Measurements from ENCODE around the gene CD300LB.
"Not testable (repeated sequence)": the region's sequence is repeated elsewhere in the genome, so short reads cannot be mapped to it uniquely, and the experiment has no call there.

CD300LB gene

DNA sequence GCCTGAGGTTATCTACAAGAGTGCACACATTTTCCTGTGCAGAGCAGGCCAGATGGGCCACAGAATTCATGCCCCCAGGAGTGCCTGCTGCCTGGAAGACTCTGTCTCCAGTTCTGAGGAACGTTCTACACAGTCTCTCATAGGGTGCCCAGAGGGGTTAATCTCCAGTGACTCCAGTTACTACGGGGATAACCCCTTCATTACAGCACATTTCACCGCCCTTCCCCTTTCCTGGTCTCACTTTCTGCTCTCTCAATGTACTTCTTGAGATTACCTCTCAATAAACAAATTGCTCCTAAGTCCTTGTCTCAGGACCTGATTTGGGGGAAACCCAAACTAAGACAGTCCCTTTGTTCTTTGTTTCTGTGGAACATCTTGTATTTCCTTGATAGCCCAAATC lies 30.3 kb upstream of the CD300LB start:
- Histone ChIP-seq H3K36me3 (ENCODE audit: insufficient read depth, low read length) (no peaks in the 10 kb centered on the region), H3K27ac (ENCODE audit: low read length) (no peak overlapping the region), H3K4me1 (ENCODE audit: insufficient read depth, low read length) (no peaks in the 10 kb centered on the region), H3K4me3 (ENCODE audit: low read depth in 1 of 2, low read length in 2 of 2) (no peak overlapping the region), H3K4me2 (ENCODE audit: insufficient read depth, low read length) (no peak overlapping the region), H4K20me1 (ENCODE audit: insufficient read depth, low read length) (no peaks in the 10 kb centered on the region), H3K9me3 (ENCODE audit: insufficient read depth, low read length, severe bottlenecking) (no peaks in the 10 kb centered on the region), H2AFZ (ENCODE audit: low read depth, low read length) (no peak overlapping the region), H3K27me3 (ENCODE audit: insufficient read depth, low read length, poor library complexity) (peaks cover 7% of the 10 kb centered on the region), H3K9ac (ENCODE audit: low read depth, low read length) (no peak overlapping the region), H3K79me2 (ENCODE audit: insufficient read depth, low read length) (no peaks in the 10 kb centered on the region)
- DNase-seq (no peak), ATAC-seq (ENCODE audit: insufficient read depth, low read depth) (no peak)
- TF ChIP-seq, protein P1, sequence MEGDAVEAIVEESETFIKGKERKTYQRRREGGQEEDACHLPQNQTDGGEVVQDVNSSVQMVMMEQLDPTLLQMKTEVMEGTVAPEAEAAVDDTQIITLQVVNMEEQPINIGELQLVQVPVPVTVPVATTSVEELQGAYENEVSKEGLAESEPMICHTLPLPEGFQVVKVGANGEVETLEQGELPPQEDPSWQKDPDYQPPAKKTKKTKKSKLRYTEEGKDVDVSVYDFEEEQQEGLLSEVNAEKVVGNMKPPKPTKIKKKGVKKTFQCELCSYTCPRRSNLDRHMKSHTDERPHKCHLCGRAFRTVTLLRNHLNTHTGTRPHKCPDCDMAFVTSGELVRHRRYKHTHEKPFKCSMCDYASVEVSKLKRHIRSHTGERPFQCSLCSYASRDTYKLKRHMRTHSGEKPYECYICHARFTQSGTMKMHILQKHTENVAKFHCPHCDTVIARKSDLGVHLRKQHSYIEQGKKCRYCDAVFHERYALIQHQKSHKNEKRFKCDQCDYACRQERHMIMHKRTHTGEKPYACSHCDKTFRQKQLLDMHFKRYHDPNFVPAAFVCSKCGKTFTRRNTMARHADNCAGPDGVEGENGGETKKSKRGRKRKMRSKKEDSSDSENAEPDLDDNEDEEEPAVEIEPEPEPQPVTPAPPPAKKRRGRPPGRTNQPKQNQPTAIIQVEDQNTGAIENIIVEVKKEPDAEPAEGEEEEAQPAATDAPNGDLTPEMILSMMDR (IDR thresholded peaks at IDR 0.05; ENCODE audit: borderline replicate concordance, extremely low read depth, low read length, poor library complexity, severe bottlenecking): no peak
- no peak for TF ChIP-seq EZH2 (IDR thresholded peaks at IDR 0.05; ENCODE audit: borderline replicate concordance, low read depth, low read length, severe bottlenecking)

DNA sequence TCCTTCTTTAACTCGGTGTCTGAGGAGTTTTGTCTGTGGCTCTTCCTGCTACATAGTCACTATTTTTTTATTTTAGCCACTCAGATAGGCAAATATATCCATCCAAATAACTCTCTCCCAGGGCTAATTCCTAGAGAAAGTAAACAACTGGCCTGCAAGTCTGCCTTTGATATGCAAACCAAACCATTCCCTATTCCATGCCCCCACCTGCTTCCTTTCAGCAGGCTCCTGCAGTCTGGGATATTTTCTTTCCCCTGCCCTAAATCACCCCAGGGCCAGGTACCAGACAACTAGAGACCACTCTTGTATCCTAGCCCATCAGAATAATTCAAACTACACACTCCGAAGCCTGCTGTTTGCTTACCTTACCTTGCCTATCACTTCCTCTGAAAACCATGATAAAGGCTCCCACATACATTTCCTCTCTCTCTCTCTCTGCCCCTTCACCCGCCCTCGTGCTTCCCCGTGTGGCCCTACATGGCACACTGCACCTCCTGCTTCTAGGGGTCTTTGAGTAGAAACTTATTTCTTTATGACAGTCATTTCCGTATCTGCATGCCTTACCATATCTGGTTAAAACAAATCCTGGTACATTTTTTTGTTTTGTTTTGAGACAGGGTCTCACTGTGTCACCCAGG lies 27.7 kb upstream of the CD300LB start:
- peaks cover 7% of the 10 kb centered on the region for H3K27me3 ChIP-seq (ENCODE audit: insufficient read depth, low read length, poor library complexity)
- H3K4me2 ChIP-seq (ENCODE audit: insufficient read depth, low read length): no peak overlapping the region
- no peaks in the 10 kb centered on the region for H3K4me1 ChIP-seq (ENCODE audit: insufficient read depth, low read length)
- no peaks in the 10 kb centered on the region for H3K9me3 ChIP-seq (ENCODE audit: insufficient read depth, low read length, severe bottlenecking)
- H3K27ac ChIP-seq (ENCODE audit: low read length): no peak overlapping the region
- no peak for ATAC-seq (ENCODE audit: insufficient read depth, low read depth)
- TF ChIP-seq, protein P1 (IDR thresholded peaks at IDR 0.05; ENCODE audit: borderline replicate concordance, extremely low read depth, low read length, poor library complexity, severe bottlenecking): no peak
- no peak for TF ChIP-seq EZH2 (IDR thresholded peaks at IDR 0.05; ENCODE audit: borderline replicate concordance, low read depth, low read length, severe bottlenecking)
- H3K36me3 ChIP-seq (ENCODE audit: insufficient read depth, low read length): no peaks in the 10 kb centered on the region
- H3K79me2 ChIP-seq (ENCODE audit: insufficient read depth, low read length): no peaks in the 10 kb centered on the region
- H4K20me1 ChIP-seq (ENCODE audit: insufficient read depth, low read length): no peaks in the 10 kb centered on the region
- H2AFZ ChIP-seq (ENCODE audit: low read depth, low read length): no peak overlapping the region
- no peak for DNase-seq
- H3K9ac ChIP-seq (ENCODE audit: low read depth, low read length): no peak overlapping the region
- H3K4me3 ChIP-seq (ENCODE audit: low read depth in 1 of 2, low read length in 2 of 2): no peak overlapping the region

DNA sequence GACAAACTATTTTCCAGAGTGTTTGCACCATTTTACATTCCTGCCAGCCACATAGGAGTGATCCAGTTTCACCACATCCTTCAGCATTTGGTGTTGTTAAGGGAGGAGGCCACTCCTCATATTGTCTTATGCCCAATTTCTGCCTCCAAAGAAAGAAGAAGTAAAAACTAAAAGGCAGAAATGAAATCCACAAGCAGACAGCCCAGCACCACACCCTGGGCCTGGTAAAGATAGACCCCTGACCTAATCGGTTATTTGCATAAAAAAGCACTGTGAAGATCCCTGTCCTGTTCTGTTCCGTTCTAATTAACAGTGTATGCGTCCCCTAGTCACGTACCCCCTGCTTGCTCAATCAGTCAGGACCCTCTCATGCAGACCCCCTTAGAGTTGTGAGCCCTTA lies 27.1 kb upstream of the CD300LB start:
- not testable (repeated sequence) for H3K79me2 ChIP-seq (ENCODE audit: insufficient read depth, low read length); H3K9me3 ChIP-seq (ENCODE audit: insufficient read depth, low read length, severe bottlenecking); H3K36me3 ChIP-seq (ENCODE audit: insufficient read depth, low read length); H2AFZ ChIP-seq (ENCODE audit: low read depth, low read length); H3K4me2 ChIP-seq (ENCODE audit: insufficient read depth, low read length); H4K20me1 ChIP-seq (ENCODE audit: insufficient read depth, low read length); ATAC-seq (ENCODE audit: insufficient read depth, low read depth); H3K27ac ChIP-seq (ENCODE audit: low read length); H3K4me1 ChIP-seq (ENCODE audit: insufficient read depth, low read length); H3K9ac ChIP-seq (ENCODE audit: low read depth, low read length); H3K4me3 ChIP-seq (ENCODE audit: low read depth in 1 of 2, low read length in 2 of 2); DNase-seq; H3K27me3 ChIP-seq (ENCODE audit: insufficient read depth, low read length, poor library complexity)

DNA sequence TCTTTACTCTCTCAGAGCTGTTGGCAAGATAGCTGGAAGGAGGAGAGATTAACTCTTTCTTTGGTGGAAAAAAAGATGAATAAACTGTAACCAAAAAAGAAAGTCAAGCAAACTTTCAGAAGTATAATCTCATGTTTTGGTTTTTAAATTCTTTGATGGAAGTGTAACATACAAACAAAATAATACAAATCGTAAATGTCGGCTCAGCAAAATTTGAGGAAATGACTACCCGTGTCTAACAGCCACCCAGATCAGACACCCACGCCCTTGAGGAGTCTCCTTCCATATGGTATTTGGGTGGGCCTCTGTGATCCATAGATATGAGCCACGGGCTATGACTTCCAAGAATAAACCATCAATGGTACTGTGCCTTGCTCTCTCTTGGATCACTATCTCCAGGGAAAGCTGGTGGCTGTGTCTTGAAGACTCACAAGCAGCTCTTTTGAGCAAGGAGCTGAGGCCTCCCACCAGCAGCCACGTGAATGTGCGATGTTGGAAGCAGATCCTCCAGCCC lies 24.2 kb upstream of the CD300LB start:
- no peak overlapping the region for H3K4me3 ChIP-seq (ENCODE audit: low read depth in 1 of 2, low read length in 2 of 2)
- ATAC-seq (ENCODE audit: insufficient read depth, low read depth): no peak
- DNase-seq: no peak
- no peak overlapping the region for H3K9ac ChIP-seq (ENCODE audit: low read depth, low read length)
- no peaks in the 10 kb centered on the region for H3K36me3 ChIP-seq (ENCODE audit: insufficient read depth, low read length)
- H3K27me3 ChIP-seq (ENCODE audit: insufficient read depth, low read length, poor library complexity): peaks cover 9% of the 10 kb centered on the region
- no peak overlapping the region for H2AFZ ChIP-seq (ENCODE audit: low read depth, low read length)
- H3K27ac ChIP-seq (ENCODE audit: low read length): no peak overlapping the region
- TF ChIP-seq, protein P1 (IDR thresholded peaks at IDR 0.05; ENCODE audit: borderline replicate concordance, extremely low read depth, low read length, poor library complexity, severe bottlenecking): no peak
- no peak for TF ChIP-seq EZH2 (IDR thresholded peaks at IDR 0.05; ENCODE audit: borderline replicate concordance, low read depth, low read length, severe bottlenecking)
- no peaks in the 10 kb centered on the region; the same call in 1 of the 2 replicates for H4K20me1 ChIP-seq (ENCODE audit: insufficient read depth, low read length)
- H3K4me1 ChIP-seq (ENCODE audit: insufficient read depth, low read length): no peaks in the 10 kb centered on the region
- H3K79me2 ChIP-seq (ENCODE audit: insufficient read depth, low read length): no peaks in the 10 kb centered on the region
- no peaks in the 10 kb centered on the region for H3K9me3 ChIP-seq (ENCODE audit: insufficient read depth, low read length, severe bottlenecking)
- H3K4me2 ChIP-seq (ENCODE audit: insufficient read depth, low read length): no peak overlapping the region

Data from DND-41 (cell line).